H9 (cell line): ENCODE results near the gene KCTD17. TPM values are rescaled to one million over a fixed set of nuclear protein-coding genes. Genes with fewer than 3 reads are reported as not detected.

Experiments used
- DNase-seq: peaks from one replicate; pipeline ENCODE4 v3.0.0-alpha.2; 2017
- H2AFZ ChIP-seq: one replicate; pipeline ENCODE4 v1.6.1; 2013; ENCODE audit warnings: mild to moderate bottlenecking, low read length, control low read depth, moderate library complexity
- H2AK5ac ChIP-seq: 2 replicates; pipeline ENCODE4 v1.6.1; 2013; ENCODE audit warnings: low read length, control low read depth, mixed read lengths; ENCODE audit not compliant: insufficient read length
- H2BK120ac ChIP-seq: one replicate; pipeline ENCODE4 v1.6.1; 2013; ENCODE audit warnings: low read depth, mild to moderate bottlenecking, low read length, control low read depth, inconsistent platforms; ENCODE audit not compliant: poor library complexity, severe bottlenecking
- H2BK12ac ChIP-seq: 2 replicates; pipeline ENCODE4 v1.6.1; 2013; ENCODE audit warnings: low read length, control low read depth, mixed read lengths, low read depth; ENCODE audit not compliant: insufficient read length
- H2BK15ac ChIP-seq: 2 replicates; pipeline ENCODE4 v1.6.1; 2013; ENCODE audit warnings: low read depth, low read length, control low read depth
- H2BK20ac ChIP-seq: one replicate; pipeline ENCODE4 v1.6.1; 2013; ENCODE audit warnings: low read depth, mild to moderate bottlenecking, low read length, control low read depth, inconsistent platforms; ENCODE audit not compliant: poor library complexity, severe bottlenecking
- H2BK5ac ChIP-seq: 2 replicates; pipeline ENCODE4 v1.6.1; 2013; ENCODE audit warnings: low read length, control low read depth, mixed read lengths; ENCODE audit not compliant: insufficient read length
- H3K14ac ChIP-seq: 2 replicates; pipeline ENCODE4 v1.6.1; 2013; ENCODE audit warnings: low read length, control low read depth; ENCODE audit not compliant: insufficient read depth
- H3K18ac ChIP-seq: 2 replicates; pipeline ENCODE4 v1.6.1; 2013; ENCODE audit warnings: low read depth, mild to moderate bottlenecking, mixed read lengths, low read length, control low read depth; ENCODE audit not compliant: insufficient read length
- H3K23ac ChIP-seq: 2 replicates; pipeline ENCODE4 v1.6.1; 2013; ENCODE audit warnings: low read length, control low read depth, mixed read lengths, low read depth; ENCODE audit not compliant: insufficient read length
- H3K23me2 ChIP-seq: 2 replicates; pipeline ENCODE4 v1.6.1; 2013; ENCODE audit warnings: low read depth, mild to moderate bottlenecking, mixed read lengths, low read length, control low read depth; ENCODE audit not compliant: insufficient read length, poor library complexity, severe bottlenecking
- H3K27ac ChIP-seq: 2 replicates; pipeline ENCODE4 v1.5.1; 2013; ENCODE audit warnings: low read length, control low read depth, mixed read lengths, low read depth; ENCODE audit not compliant: insufficient read length
- H3K27me3 ChIP-seq: 2 replicates; pipeline ENCODE4 v1.6.1; 2013; ENCODE audit warnings: low read length, control low read depth, inconsistent platforms; ENCODE audit not compliant: insufficient read depth
- H3K4ac ChIP-seq: 2 replicates; pipeline ENCODE4 v1.6.1; 2013; ENCODE audit warnings: low read depth, mild to moderate bottlenecking, control low read depth, inconsistent platforms, low read length, moderate library complexity
- H3K4me1 ChIP-seq: 2 replicates; pipeline ENCODE4 v1.6.1; 2013; ENCODE audit warnings: low read length, control low read depth, inconsistent platforms; ENCODE audit not compliant: insufficient read depth
- H3K4me2 ChIP-seq: 2 replicates; pipeline ENCODE4 v1.6.1; 2013; ENCODE audit warnings: low read length, control low read depth, mixed read lengths; ENCODE audit not compliant: insufficient read length, insufficient read depth
- H3K56ac ChIP-seq: 2 replicates; pipeline ENCODE4 v1.6.1; 2013; ENCODE audit warnings: low read depth, mild to moderate bottlenecking, mixed read lengths, low read length, control low read depth; ENCODE audit not compliant: insufficient read length
- H3K79me1 ChIP-seq: 2 replicates; pipeline ENCODE4 v1.6.1; 2013; ENCODE audit warnings: low read depth, mild to moderate bottlenecking, moderate library complexity, low read length, control low read depth, inconsistent platforms; ENCODE audit not compliant: insufficient read depth, poor library complexity, severe bottlenecking
- H3K79me2 ChIP-seq: 2 replicates; pipeline ENCODE4 v1.6.1; 2013; ENCODE audit warnings: low read length, control low read depth, inconsistent platforms; ENCODE audit not compliant: insufficient read depth
- H3K9ac ChIP-seq: 2 replicates; pipeline ENCODE4 v1.6.1; 2013; ENCODE audit warnings: low read length, control low read depth, mixed read lengths; ENCODE audit not compliant: insufficient read length; ENCODE audit errors: extremely low read depth
- H3K9me3 ChIP-seq: one replicate; pipeline ENCODE4 v1.6.1; 2013; ENCODE audit warnings: low read depth, low read length, inconsistent platforms; ENCODE audit not compliant: control insufficient read depth
- H3T11ph ChIP-seq: one replicate; pipeline ENCODE4 v1.6.1; 2013; ENCODE audit warnings: mild to moderate bottlenecking, low read length, control low read depth, inconsistent platforms
- H4K20me1 ChIP-seq: one replicate; pipeline ENCODE4 v1.6.1; 2013; ENCODE audit not compliant: control insufficient read depth, insufficient read length, insufficient read depth
- H4K5ac ChIP-seq: 2 replicates; pipeline ENCODE4 v1.6.1; 2013; ENCODE audit warnings: low read depth, mild to moderate bottlenecking, mixed read lengths, low read length, control low read depth; ENCODE audit not compliant: insufficient read length
- H4K8ac ChIP-seq: replicated peaks from 2 replicates; pipeline ENCODE4 v1.6.1; 2013; ENCODE audit warnings: low read length, control low read depth, mixed read lengths, low read depth; ENCODE audit not compliant: insufficient read length
- H4K91ac ChIP-seq: 2 replicates; pipeline ENCODE4 v1.6.1; 2013; ENCODE audit warnings: low read depth, mild to moderate bottlenecking, moderate library complexity, mixed read lengths, low read length, control low read depth; ENCODE audit not compliant: insufficient read length
- H3K27ac Mint-ChIP-seq, 3 experiments: 2 replicates in 2 of 3; 3 replicates in 1 of 3; pipeline ENCODE4 v1.8.0; 2020 to 2021; ENCODE audit warnings: mixed read lengths in 3 of 3, mild to moderate bottlenecking in 1 of 3, moderate library complexity in 1 of 3
- H3K27me3 Mint-ChIP-seq: 2 replicates; pipeline ENCODE4 v1.8.0; 2021; ENCODE audit warnings: low read depth, mild to moderate bottlenecking, moderate library complexity, mixed read lengths
- H3K36me3 Mint-ChIP-seq, 3 experiments: 2 replicates in 2 of 3; 3 replicates in 1 of 3; pipeline ENCODE4 v1.8.0; 2020 to 2021; ENCODE audit warnings: low read depth in 3 of 3, mixed read lengths in 3 of 3; ENCODE audit not compliant: insufficient read depth in 1 of 3
- H3K4me1 Mint-ChIP-seq, 2 experiments: 2 replicates each; pipeline ENCODE4 v1.8.0; 2020; ENCODE audit warnings: mixed read lengths in 2 of 2
- H3K4me3 Mint-ChIP-seq, 2 experiments: 2 replicates in 1 of 2; 3 replicates in 1 of 2; pipeline ENCODE4 v1.8.0; 2020 to 2021; ENCODE audit warnings: mild to moderate bottlenecking in 2 of 2, mixed read lengths in 2 of 2, moderate library complexity in 1 of 2
- H3K9me3 Mint-ChIP-seq, 2 experiments: 2 replicates in 1 of 2; 3 replicates in 1 of 2; pipeline ENCODE4 v1.8.0; 2020; ENCODE audit warnings: mild to moderate bottlenecking in 2 of 2, mixed read lengths in 2 of 2, moderate library complexity in 1 of 2
- WGBS: extraction: QIAGEN DNeasy Blood & Tissue Kit; methylation state at CpG from one replicate; pipeline ENCODE4 v1.1.7; 2013; ENCODE audit warnings: missing lambda C conversion rate, low lambda C conversion rate, mixed read lengths; ENCODE audit not compliant: insufficient read length; ENCODE audit errors: extremely low coverage; 5-methylcytosine and 5-hydroxymethylcytosine counted together
- total RNA-seq: library from RNA; stranded (reverse); gene quantifications from 2 replicates; pipeline ENCODE4 v1.2.1, GENCODE V29; 2021
- TF ChIP-seq, protein P1 (sequence below): fragments of 200-600 bp; sonication (generic); conservative IDR thresholded peaks from 3 replicates; pipeline ENCODE4 v1.8.0; 2021; ENCODE audit warnings: antibody characterized with exemption, mild to moderate bottlenecking

The KCTD17 gene
- total RNA-seq, 1 experiment from 2014 or later: 34.1 TPM

DNA sequence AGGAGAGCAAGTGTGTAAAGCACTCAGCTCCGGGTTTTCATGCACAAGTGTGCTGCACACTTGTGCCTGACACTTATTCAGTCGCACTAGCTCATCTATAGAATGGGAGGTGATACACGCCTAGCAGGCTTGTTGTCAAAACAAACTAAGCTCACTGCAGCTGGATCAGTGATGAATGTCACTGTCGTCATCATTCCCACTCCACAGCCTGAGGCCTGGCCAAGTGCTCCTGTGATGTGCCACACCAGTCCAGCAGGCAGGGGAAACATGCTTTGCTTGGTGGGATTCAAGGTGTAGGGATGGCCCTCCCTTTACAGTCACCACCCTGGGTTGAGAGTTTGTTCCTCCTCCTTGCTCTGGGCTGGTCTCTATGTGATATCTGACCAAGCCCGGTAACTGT, 25.2 kb upstream of the KCTD17 start:
- no peak overlapping the region for H3K27ac ChIP-seq
- no peak overlapping the region; the same call in 1 of the 2 replicates for H3K14ac ChIP-seq

More for the DNA sequence above, 25.2 kb upstream of the KCTD17 start:
- Histone ChIP-seq H2BK15ac (no peak overlapping the region), H4K20me1 (peaks cover 3% of the 10 kb centered on the region), H3K9ac (no peak overlapping the region), H4K5ac (no peak overlapping the region), H3K23me2 (no peaks in the 10 kb centered on the region), H3K79me1 (no peaks in the 10 kb centered on the region), H2BK12ac (no peak overlapping the region), H2AK5ac (no peak overlapping the region), H2BK120ac (no peak overlapping the region), H3K4ac (no peak overlapping the region), H3K4me2 (no peak overlapping the region), H3K27me3 (no peaks in the 10 kb centered on the region), H3K23ac (no peak overlapping the region), H3K4me1 (no peaks in the 10 kb centered on the region), H2BK20ac (no peak overlapping the region), H2AFZ (no peak overlapping the region), H3K9me3 (no peaks in the 10 kb centered on the region), H3K56ac (no peak overlapping the region), H4K8ac (no peak overlapping the region), H2BK5ac (no peak overlapping the region), H4K91ac (no peak overlapping the region), H3K18ac (no peak overlapping the region), H3K79me2 (no peaks in the 10 kb centered on the region), H3T11ph (no peak overlapping the region)
- H3K9me3 Mint-ChIP-seq: no peaks in the 10 kb centered on the region
- H3K27me3 Mint-ChIP-seq: no peaks in the 10 kb centered on the region; the same call in 1 of the 2 replicates
- TF ChIP-seq, protein P1, sequence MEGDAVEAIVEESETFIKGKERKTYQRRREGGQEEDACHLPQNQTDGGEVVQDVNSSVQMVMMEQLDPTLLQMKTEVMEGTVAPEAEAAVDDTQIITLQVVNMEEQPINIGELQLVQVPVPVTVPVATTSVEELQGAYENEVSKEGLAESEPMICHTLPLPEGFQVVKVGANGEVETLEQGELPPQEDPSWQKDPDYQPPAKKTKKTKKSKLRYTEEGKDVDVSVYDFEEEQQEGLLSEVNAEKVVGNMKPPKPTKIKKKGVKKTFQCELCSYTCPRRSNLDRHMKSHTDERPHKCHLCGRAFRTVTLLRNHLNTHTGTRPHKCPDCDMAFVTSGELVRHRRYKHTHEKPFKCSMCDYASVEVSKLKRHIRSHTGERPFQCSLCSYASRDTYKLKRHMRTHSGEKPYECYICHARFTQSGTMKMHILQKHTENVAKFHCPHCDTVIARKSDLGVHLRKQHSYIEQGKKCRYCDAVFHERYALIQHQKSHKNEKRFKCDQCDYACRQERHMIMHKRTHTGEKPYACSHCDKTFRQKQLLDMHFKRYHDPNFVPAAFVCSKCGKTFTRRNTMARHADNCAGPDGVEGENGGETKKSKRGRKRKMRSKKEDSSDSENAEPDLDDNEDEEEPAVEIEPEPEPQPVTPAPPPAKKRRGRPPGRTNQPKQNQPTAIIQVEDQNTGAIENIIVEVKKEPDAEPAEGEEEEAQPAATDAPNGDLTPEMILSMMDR: no peak
- DNase-seq: no peak
- WGBS: no CpG with 5 or more reads among the region's 5 CpGs
- peak overlapping the region in 1 of 3 experiments; percentile 61; a peak in 1 of 7 replicates for H3K27ac Mint-ChIP-seq
- no peak overlapping the region for H3K4me3 Mint-ChIP-seq
- peaks cover 16 to 53% (median 50%) of the 10 kb centered on the region in 3 experiments; a peak in 6 of 7 replicates for H3K36me3 Mint-ChIP-seq
- H3K4me1 Mint-ChIP-seq: peaks cover 21 to 35% of the 10 kb centered on the region in 2 experiments
